GM12874 (cell line): ENCODE results near the gene KCTD10.

Experiments used
- TF ChIP-seq, protein P1 (sequence below): IDR thresholded peaks from 2 replicates; pipeline ENCODE4 v1.5.1; 2011; ENCODE audit warnings: low read depth, mild to moderate bottlenecking, control low read depth, low read length, moderate library complexity; ENCODE audit not compliant: insufficient read depth

The KCTD10 gene

GRCh38 chr12:109445191-109445609, 31.9 kb downstream of the KCTD10 start:
- TF ChIP-seq, protein P1, sequence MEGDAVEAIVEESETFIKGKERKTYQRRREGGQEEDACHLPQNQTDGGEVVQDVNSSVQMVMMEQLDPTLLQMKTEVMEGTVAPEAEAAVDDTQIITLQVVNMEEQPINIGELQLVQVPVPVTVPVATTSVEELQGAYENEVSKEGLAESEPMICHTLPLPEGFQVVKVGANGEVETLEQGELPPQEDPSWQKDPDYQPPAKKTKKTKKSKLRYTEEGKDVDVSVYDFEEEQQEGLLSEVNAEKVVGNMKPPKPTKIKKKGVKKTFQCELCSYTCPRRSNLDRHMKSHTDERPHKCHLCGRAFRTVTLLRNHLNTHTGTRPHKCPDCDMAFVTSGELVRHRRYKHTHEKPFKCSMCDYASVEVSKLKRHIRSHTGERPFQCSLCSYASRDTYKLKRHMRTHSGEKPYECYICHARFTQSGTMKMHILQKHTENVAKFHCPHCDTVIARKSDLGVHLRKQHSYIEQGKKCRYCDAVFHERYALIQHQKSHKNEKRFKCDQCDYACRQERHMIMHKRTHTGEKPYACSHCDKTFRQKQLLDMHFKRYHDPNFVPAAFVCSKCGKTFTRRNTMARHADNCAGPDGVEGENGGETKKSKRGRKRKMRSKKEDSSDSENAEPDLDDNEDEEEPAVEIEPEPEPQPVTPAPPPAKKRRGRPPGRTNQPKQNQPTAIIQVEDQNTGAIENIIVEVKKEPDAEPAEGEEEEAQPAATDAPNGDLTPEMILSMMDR: no peak

GRCh38 chr12:109444259-109444658, 32.8 kb downstream of the KCTD10 start:
- TF ChIP-seq, protein P1: no peak

- TF ChIP-seq, protein P1: no peak
These were observed 33.3 kb downstream of the KCTD10 start for GRCh38 chr12:109443794-109444193.

DNA sequence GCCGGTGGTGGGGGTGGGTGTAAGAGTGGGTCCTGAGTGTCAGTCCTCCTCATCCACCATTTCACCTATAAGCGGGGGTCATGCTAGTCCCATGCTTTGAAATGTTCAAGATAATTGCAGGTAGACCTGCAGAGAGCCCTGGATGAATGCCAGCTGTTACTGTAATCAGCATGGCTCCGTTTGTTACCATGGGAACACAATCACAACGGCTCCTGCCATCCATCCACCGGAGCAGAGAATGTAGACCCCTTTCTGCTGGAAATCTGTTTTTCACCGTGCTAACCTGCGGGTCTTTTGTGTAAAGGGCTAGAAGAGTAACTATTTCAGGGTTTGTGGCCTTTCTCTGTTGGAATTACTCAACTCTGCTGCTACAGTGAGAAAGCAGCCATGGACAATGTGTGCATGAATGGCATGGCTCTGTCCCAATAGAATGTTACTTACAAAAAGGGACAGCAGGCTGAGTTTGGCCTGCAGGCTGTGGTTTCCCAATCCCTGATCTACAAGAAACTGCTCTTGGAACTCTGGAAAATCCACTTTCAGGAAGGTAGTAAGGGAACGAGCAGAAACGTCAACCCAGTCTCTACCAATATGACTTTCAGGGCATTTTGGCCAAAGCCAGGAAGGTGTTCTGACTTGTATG, 36.1 kb downstream of the KCTD10 start:
- TF ChIP-seq, protein P1: no peak

DNA sequence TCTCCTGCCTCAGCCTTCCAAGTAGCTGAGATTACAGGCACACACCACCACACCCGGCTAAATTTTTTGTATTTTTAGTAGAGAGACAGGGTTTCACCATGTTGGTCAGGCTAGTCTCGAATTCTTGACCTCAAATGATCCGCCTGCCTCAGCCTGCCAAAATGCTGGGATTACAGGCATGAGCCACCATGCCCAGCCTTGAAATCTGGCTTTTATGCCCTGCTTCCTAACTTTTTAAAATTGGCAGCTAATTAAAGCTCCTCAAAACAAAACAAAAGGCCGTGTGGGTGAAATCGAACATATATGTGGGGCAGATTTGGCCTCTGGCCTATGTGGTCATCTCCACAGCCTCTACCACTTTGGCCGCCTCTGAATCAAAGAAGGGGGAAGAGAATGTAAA, 37.9 kb downstream of the KCTD10 start:
- TF ChIP-seq, protein P1: no peak

DNA sequence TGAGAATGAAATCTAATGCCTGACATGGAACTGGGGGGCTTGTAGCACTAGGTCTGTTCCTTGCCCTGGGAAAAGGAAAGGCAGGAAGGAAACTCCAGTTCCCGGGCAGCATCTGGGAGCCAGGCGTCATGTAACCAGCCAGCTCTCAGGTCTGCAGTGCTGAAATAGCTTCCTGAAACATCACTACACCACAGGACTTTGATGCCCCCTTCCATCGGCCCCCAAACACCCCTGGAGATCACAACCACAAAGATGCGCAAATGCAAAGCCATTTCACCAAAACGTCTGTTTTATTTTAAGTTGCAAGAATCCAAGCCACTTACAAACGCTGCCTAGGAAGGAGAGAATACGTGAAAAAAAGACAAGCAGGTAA, 40.9 kb downstream of the KCTD10 start:
- TF ChIP-seq, protein P1: no peak

GRCh38 chr12:109435428-109436187, 41.5 kb downstream of the KCTD10 start:
- TF ChIP-seq, protein P1: no peak
